T-cell (primary cell): ENCODE results near the gene RPAP2. TPM values are rescaled to one million over a fixed set of nuclear protein-coding genes. Genes with fewer than 3 reads are reported as not detected.
"Not testable (repeated sequence)": the region's sequence is repeated elsewhere in the genome, so short reads cannot be mapped to it uniquely, and the experiment has no call there.

Source experiments
- ATAC-seq, 4 experiments: fragments of 200-7000 bp in 3 of 4; fragments of 150-1000 bp in 1 of 4; cut with Tn5 transposase; replicated peaks in 1 of 4; 1 replicate in 3 of 4; 2 replicates in 1 of 4; pipeline ENCODE4 v1.10.0; 2021; ENCODE audit warnings: moderate library complexity in 3 of 4, mild to moderate bottlenecking in 2 of 4, moderate number of reproducible peaks in 1 of 4
- CTCF ChIA-PET, 2 donors: fragments of 300-600 bp; sonication (Branson Sonifier 250); formaldehyde crosslinking; loops; one replicate each; lab custom pipeline; 2022; ENCODE audit warnings: antibody characterized with exemption in 2 of 2; lab: Charles Lee
- POLR2A ChIA-PET, 2 donors: fragments of 300-600 bp; sonication (Branson Sonifier 250); formaldehyde crosslinking; loops; one replicate each; lab custom pipeline; 2022; ENCODE audit warnings: antibody characterized with exemption in 2 of 2; lab: Charles Lee
- DNase-seq, 35 experiments: peaks; one replicate each; pipeline versions ENCODE4 v3.0.0 to v3.0.0-alpha.2; 2013 to 2023
- H3K27ac ChIP-seq: one replicate; pipeline ENCODE4 v1.5.1; 2013; ENCODE audit warnings: low read length
- H3K27me3 ChIP-seq, 2 experiments: replicated peaks in 1 of 2; 1 replicate in 1 of 2; 2 replicates in 1 of 2; pipeline versions ENCODE4 v1.6.1 to v1.7.0; 2013; ENCODE audit warnings: low read length in 1 of 2, mixed read lengths in 1 of 2; ENCODE audit not compliant: control insufficient read depth in 2 of 2, insufficient read depth in 2 of 2; ENCODE audit errors: extremely low read depth in 1 of 2
- H3K36me3 ChIP-seq, 2 donors: 1 replicate in 1 of 2; 2 replicates in 1 of 2; pipeline versions ENCODE4 v1.6.1 to v1.7.0; 2013; ENCODE audit warnings: low read length in 1 of 2; ENCODE audit not compliant: control insufficient read depth in 2 of 2, insufficient read depth in 1 of 2; ENCODE audit errors: extremely low read depth in 1 of 2
- H3K4me1 ChIP-seq, 2 experiments: 1 replicate in 1 of 2; 2 replicates in 1 of 2; pipeline versions ENCODE4 v1.6.1 to v1.7.0; 2013; ENCODE audit warnings: low read length in 2 of 2, mixed read lengths in 1 of 2; ENCODE audit not compliant: insufficient read depth in 2 of 2, control insufficient read depth in 1 of 2; ENCODE audit errors: extremely low read depth in 1 of 2
- H3K4me3 ChIP-seq, 2 donors: 1 replicate in 1 of 2; 2 replicates in 1 of 2; pipeline versions ENCODE4 v1.5.1 to v1.7.0; 2013; ENCODE audit warnings: mild to moderate bottlenecking in 2 of 2, low read length in 1 of 2, moderate library complexity in 1 of 2; ENCODE audit not compliant: control insufficient read depth in 1 of 2; ENCODE audit errors: extremely low read depth in 1 of 2
- H3K9me3 ChIP-seq: 2 replicates; pipeline ENCODE4 v1.7.0; 2013
- H3K27ac Mint-ChIP-seq, 2 donors: one replicate each; pipeline ENCODE4 v1.8.0; 2020 to 2021; ENCODE audit warnings: mild to moderate bottlenecking in 2 of 2, mixed read lengths in 2 of 2
- H3K27me3 Mint-ChIP-seq, 2 donors: one replicate each; pipeline ENCODE4 v1.8.0; 2021 to 2022; ENCODE audit warnings: mixed read lengths in 2 of 2
- H3K36me3 Mint-ChIP-seq: one replicate; pipeline ENCODE4 v1.8.0; 2021; ENCODE audit warnings: mixed read lengths
- H3K4me1 Mint-ChIP-seq, 3 donors: one replicate each; pipeline ENCODE4 v1.8.0; 2020 to 2022; ENCODE audit warnings: mixed read lengths in 3 of 3, mild to moderate bottlenecking in 1 of 3
- H3K4me3 Mint-ChIP-seq, 3 donors: one replicate each; pipeline ENCODE4 v1.8.0; 2020 to 2022; ENCODE audit warnings: mild to moderate bottlenecking in 3 of 3, mixed read lengths in 3 of 3, moderate library complexity in 3 of 3
- H3K9me3 Mint-ChIP-seq, 3 donors: one replicate each; pipeline ENCODE4 v1.8.0; 2020 to 2022; ENCODE audit warnings: mixed read lengths in 3 of 3
- WGBS: methylation state at CpG from one replicate; pipeline ENCODE4 v1.1.5; 2013; ENCODE audit warnings: missing lambda C conversion rate; ENCODE audit not compliant: insufficient coverage; 5-methylcytosine and 5-hydroxymethylcytosine counted together
- total RNA-seq, 35 experiments: library from RNA in 6 of 35; stranded (reverse) in 6 of 35; fragments of 120-200 nt in 1 of 35; gene quantifications; one replicate each; pipeline versions ENCODE4 v1.2.1 to v1.2.4 and lab custom pipeline; 2013 to 2026

The RPAP2 gene
- total RNA-seq, 5 donors from 2014 or later (not counting 1 experiment from before 2014, with no cell fraction given) = 24.7 to 31.7 (median 29.9) TPM

DNA sequence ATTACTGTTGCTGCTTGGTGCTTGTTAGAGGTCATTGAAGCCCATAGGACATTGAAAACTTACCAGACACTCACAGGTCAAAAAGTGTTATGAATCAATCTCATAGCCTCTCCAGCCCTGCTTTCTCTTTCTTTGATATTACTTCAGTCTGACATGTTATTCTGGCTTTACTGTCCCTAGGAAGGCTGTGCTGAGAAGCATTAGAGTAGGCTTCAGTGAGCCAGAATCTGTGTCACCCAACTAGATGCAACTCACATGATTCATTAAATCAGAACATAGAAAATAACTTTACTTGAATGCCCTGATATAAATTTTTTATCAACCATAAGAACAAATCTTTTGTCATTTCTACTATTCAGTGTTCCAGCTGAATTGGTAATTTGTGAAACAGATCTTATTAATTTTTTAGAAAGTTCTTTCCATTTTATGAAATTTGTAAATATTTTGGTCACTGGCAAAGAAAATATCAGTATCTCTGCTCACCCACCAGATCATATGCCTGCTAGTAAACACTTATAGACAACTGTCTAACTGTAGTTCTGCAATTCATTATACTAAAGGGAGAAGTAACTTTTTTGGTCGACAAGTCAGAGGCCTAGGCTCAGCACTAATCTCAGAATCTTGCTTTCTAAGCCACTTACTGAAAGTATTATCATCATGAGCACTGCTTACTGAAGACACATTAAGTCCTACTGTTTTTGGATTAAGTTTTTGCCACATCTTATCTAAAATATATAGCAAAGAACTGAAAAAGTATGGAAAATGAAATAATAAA is 48.2 kb downstream of the RPAP2 start:
- Histone ChIP-seq H3K9me3 (no peaks in the 10 kb centered on the region), H3K27me3 (no peaks in the 10 kb centered on the region), H3K36me3 (peaks cover 7 to 27% of the 10 kb centered on the region in 2 donors), H3K27ac (no peak overlapping the region), H3K4me1 (no peaks in the 10 kb centered on the region), H3K4me3 (no peak overlapping the region)
- ChIA-PET POLR2A (no interaction called here), CTCF (no interaction called here)
- Mint-ChIP-seq H3K4me1 (peaks cover 0 to 9% (median 5%) of the 10 kb centered on the region in 3 donors), H3K27me3 (no peaks in the 10 kb centered on the region), H3K27ac (no peak overlapping the region), H3K36me3 (peaks cover 48% of the 10 kb centered on the region), H3K4me3 (no peak overlapping the region), H3K9me3 (peaks cover 0 to 5% (median 4%) of the 10 kb centered on the region in 3 donors)
- DNase-seq = no peak
- WGBS = no CpG with 5 or more reads among the region's 1 CpG
- no peak for ATAC-seq

DNA sequence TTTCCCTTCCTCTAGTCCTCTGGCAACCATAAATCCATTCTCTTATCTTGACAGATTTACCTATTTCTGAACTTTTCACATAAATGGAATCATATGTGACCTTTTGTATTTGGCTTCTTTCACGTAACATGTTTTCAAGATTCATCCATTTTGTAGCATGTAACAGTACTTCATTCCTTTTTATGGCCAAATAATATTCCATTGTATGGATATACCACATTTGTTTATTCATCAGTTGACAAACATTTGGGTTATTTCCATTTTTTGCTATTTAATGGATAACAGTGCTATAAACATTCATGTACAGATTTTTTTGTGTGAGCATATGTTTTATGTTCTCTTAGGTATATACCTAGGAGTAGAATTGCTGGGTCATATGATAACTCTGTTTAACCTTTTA is 54.0 kb downstream of the RPAP2 start:
- Mint-ChIP-seq H3K4me3 (no peak overlapping the region), H3K27me3 (no peaks in the 10 kb centered on the region), H3K27ac (no peak overlapping the region), H3K9me3 (peaks cover 3 to 10% (median 9%) of the 10 kb centered on the region in 3 donors), H3K4me1 (peaks cover 0 to 8% (median 5%) of the 10 kb centered on the region in 3 donors), H3K36me3 (peaks cover 50% of the 10 kb centered on the region)
- H3K4me3 ChIP-seq = no peak overlapping the region
- no peak overlapping the region for H3K27ac ChIP-seq
- peaks cover 0 to under 1% of the 10 kb centered on the region in 2 experiments for H3K4me1 ChIP-seq
- ATAC-seq = no peak
- no peak for DNase-seq
- POLR2A ChIA-PET = no interaction called here
- no peaks in the 10 kb centered on the region for H3K27me3 ChIP-seq
- WGBS = no CpG with 5 or more reads among the region's 1 CpG
- H3K9me3 ChIP-seq = no peaks in the 10 kb centered on the region
- CTCF ChIA-PET = no interaction called here
- peaks cover 0 to 11% of the 10 kb centered on the region in 2 donors for H3K36me3 ChIP-seq

DNA sequence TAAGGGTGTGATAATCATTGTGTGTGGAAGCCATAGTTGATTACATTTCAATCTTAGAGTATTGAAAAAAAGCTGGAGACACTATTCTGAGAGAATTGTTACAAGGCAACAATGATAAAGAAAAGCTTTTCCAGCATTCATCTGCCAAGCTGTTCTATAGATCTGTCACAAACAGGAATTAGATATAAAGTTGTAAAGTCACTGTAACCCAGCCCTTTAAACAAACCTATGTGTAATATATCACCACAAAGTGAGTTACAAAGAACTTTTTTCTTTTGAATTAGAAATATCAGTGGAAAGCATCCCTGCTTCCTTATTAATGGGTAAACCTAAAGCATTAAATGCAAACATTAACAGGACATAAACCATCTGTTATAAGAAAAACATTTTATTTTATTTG is 55.4 kb downstream of the RPAP2 start:
- ChIA-PET CTCF (interaction anchor here in 1 of 2 donors (0.9 kb wide), 1 partner anchor 44 kb away, joined by 3 read pairs; no protein-coding TSS in a partner anchor), POLR2A (no interaction called here)
- Histone ChIP-seq H3K4me3 (no peak overlapping the region), H3K27ac (no peak overlapping the region), H3K36me3 (peaks cover 0 to 5% of the 10 kb centered on the region in 2 donors), H3K4me1 (peaks cover 0 to 4% of the 10 kb centered on the region in 2 experiments), H3K9me3 (no peaks in the 10 kb centered on the region), H3K27me3 (no peaks in the 10 kb centered on the region)
- no peak overlapping the region for H3K4me3 Mint-ChIP-seq
- no peak overlapping the region for H3K27ac Mint-ChIP-seq
- DNase-seq (no peak), ATAC-seq (no peak)
- no peaks in the 10 kb centered on the region for H3K27me3 Mint-ChIP-seq
- H3K4me1 Mint-ChIP-seq = peaks cover 0 to 6% (median 3%) of the 10 kb centered on the region in 3 donors
- peaks cover 48% of the 10 kb centered on the region for H3K36me3 Mint-ChIP-seq
- peaks cover 3 to 10% (median 9%) of the 10 kb centered on the region in 3 donors for H3K9me3 Mint-ChIP-seq

DNA sequence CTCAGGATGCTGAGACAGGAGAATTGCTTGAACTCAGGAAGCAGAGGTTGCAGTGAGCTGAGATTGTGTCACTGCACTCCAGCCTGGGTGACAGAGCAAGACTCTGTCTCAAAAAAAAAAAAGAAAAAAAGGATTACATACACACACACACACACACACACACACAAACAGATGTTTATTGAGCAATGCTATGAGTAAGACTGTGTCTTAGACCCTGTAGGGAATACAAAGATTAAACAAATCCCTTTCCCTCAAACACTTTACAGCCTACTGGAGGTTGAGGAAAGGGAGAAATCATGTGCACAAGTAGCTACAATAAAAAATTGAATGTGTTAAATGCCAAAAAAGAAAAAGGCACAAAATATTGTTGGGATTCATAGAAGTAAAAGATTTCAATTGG is 58.1 kb downstream of the RPAP2 start:
- CTCF ChIA-PET = no interaction called here
- no peak for DNase-seq
- H3K27me3 ChIP-seq = no peaks in the 10 kb centered on the region
- H3K27ac ChIP-seq = no peak overlapping the region
- H3K27me3 Mint-ChIP-seq = no peaks in the 10 kb centered on the region
- no peak for ATAC-seq
- H3K4me1 ChIP-seq = peaks cover 0 to 4% of the 10 kb centered on the region in 2 experiments
- peaks cover 53% of the 10 kb centered on the region for H3K36me3 Mint-ChIP-seq
- no peak overlapping the region for H3K4me3 ChIP-seq
- peaks cover 3 to 6% (median 6%) of the 10 kb centered on the region in 3 donors for H3K9me3 Mint-ChIP-seq
- peaks cover 0 to 6% (median 3%) of the 10 kb centered on the region in 3 donors for H3K4me1 Mint-ChIP-seq
- POLR2A ChIA-PET = interaction anchor here (0.5 to 0.6 kb wide), 2 partner anchors 178 to 1012 kb away, joined by 3 read pairs; no protein-coding TSS in a partner anchor
- H3K36me3 ChIP-seq = peaks cover 0 to 2% of the 10 kb centered on the region in 2 donors
- H3K27ac Mint-ChIP-seq = no peak overlapping the region
- no peaks in the 10 kb centered on the region for H3K9me3 ChIP-seq
- no peak overlapping the region for H3K4me3 Mint-ChIP-seq

DNA sequence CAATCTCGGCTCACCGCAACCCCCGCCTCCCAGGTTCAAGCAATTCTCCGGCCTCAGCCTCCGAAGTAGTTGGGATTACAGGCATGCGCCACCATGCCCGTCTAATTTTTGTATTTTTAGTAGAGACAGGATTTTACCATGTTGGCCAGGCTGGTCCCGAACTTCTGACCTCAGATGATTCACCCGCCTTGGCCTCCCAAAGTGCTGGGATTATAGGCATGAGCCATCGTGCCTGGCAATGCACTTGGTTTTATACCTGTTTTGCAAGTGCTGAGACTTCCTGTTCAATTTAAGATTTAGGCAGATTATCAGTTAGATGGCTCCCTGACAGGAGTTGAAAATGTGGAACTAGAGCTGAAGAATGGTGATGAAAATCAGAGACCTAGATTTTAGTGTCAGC is 60.5 kb downstream of the RPAP2 start:
- H3K36me3 ChIP-seq, H3K27ac Mint-ChIP-seq: not testable (repeated sequence)
- WGBS = 100% methylated on average over 5 of the region's 10 CpGs

DNA sequence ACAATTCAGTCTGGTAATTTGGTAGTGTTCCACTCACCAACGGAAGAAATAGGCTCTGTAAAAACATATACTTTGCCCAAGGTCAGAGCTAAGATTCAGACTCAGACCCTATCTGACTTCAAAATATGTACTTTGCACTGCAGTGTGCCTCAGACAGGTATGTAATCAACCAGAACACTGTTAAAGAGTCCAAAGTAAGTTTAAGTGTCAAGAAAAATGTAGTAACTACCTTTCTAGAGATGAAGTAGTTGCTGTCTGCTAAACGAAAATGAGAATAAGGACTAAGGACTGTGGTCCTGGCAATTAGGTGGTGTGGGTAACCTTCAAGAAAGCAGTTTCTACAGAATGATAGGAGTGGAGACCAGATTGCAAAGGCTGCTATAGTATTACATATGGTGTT is 61.1 kb downstream of the RPAP2 start:
- ChIA-PET CTCF (no interaction called here), POLR2A (no interaction called here)
- Mint-ChIP-seq H3K27me3 (no peaks in the 10 kb centered on the region), H3K4me3 (no peak overlapping the region), H3K9me3 (no peaks in the 10 kb centered on the region), H3K36me3 (peaks cover 48% of the 10 kb centered on the region), H3K27ac (no peak overlapping the region), H3K4me1 (peaks cover 18 to 21% (median 19%) of the 10 kb centered on the region in 3 donors)
- WGBS = 96% methylated on average over 2 of the region's 2 CpGs
- Histone ChIP-seq H3K4me3 (no peak overlapping the region), H3K36me3 (peaks cover 0 to 2% of the 10 kb centered on the region in 2 donors), H3K9me3 (no peaks in the 10 kb centered on the region), H3K27me3 (no peaks in the 10 kb centered on the region), H3K27ac (no peak overlapping the region), H3K4me1 (peaks cover 0 to 5% of the 10 kb centered on the region in 2 experiments)
- ATAC-seq = no peak
- no peak for DNase-seq

More for the DNA sequence above, 60.5 kb downstream of the RPAP2 start:
- H3K9me3 ChIP-seq, POLR2A ChIA-PET, DNase-seq, H3K4me1 ChIP-seq, H3K4me3 Mint-ChIP-seq, H3K27ac ChIP-seq, H3K27me3 Mint-ChIP-seq, H3K9me3 Mint-ChIP-seq, H3K4me3 ChIP-seq, CTCF ChIA-PET, ATAC-seq, H3K27me3 ChIP-seq: not testable (repeated sequence)
- H3K36me3 Mint-ChIP-seq = peaks cover 48% of the 10 kb centered on the region
- H3K4me1 Mint-ChIP-seq = peaks cover 12 to 15% (median 12%) of the 10 kb centered on the region in 3 donors
